GM23248 (cell line): Measurements from ENCODE around the gene FBXO11. TPM values are rescaled to one million over a fixed set of nuclear protein-coding genes. Genes with fewer than 3 reads are reported as not detected.
A peak's percentile ranks its signal among the peaks of the same experiment; 100 is the strongest.

Experiments
- DNase-seq: peaks from one replicate; pipeline ENCODE4 v3.0.0-alpha.2; 2015
- H2AFZ ChIP-seq: fragments of 200-600 bp; sonication (generic); 2 replicates; pipeline ENCODE4 v1.6.1; 2016; ENCODE audit warnings: antibody characterized with exemption
- H3F3A ChIP-seq: fragments of 200-600 bp; sonication (generic); 2 replicates; pipeline ENCODE4 v1.6.1; 2016; ENCODE audit warnings: mild to moderate bottlenecking, antibody characterized with exemption, mixed run types; ENCODE audit not compliant: insufficient read depth
- H3K27ac ChIP-seq: fragments of 200-600 bp; sonication (generic); 2 replicates; pipeline ENCODE4 v1.5.1; 2016; ENCODE audit warnings: mild to moderate bottlenecking
- H3K27me3 ChIP-seq: fragments of 200-600 bp; sonication (generic); replicated peaks from 2 replicates; pipeline ENCODE4 v1.6.1; 2016; ENCODE audit warnings: mild to moderate bottlenecking; ENCODE audit not compliant: insufficient read depth
- H3K36me3 ChIP-seq: fragments of 200-600 bp; sonication (generic); 2 replicates; pipeline ENCODE4 v1.6.1; 2016; ENCODE audit warnings: low read depth, mild to moderate bottlenecking
- H3K4me1 ChIP-seq: fragments of 200-600 bp; sonication (generic); 2 replicates; pipeline ENCODE4 v1.6.1; 2016; ENCODE audit warnings: mild to moderate bottlenecking; ENCODE audit not compliant: insufficient read depth
- H3K4me2 ChIP-seq: fragments of 200-600 bp; sonication (generic); one replicate; pipeline ENCODE4 v1.6.1; 2016; ENCODE audit warnings: mild to moderate bottlenecking; ENCODE audit not compliant: unreplicated experiment
- H3K4me3 ChIP-seq: fragments of 200-600 bp; sonication (generic); 2 replicates; pipeline ENCODE4 v1.5.1; 2016; ENCODE audit warnings: mild to moderate bottlenecking
- H3K79me2 ChIP-seq: fragments of 200-600 bp; sonication (generic); 2 replicates; pipeline ENCODE4 v1.6.1; 2016; ENCODE audit warnings: mild to moderate bottlenecking; ENCODE audit not compliant: insufficient read depth
- H3K9ac ChIP-seq: fragments of 200-600 bp; sonication (generic); 2 replicates; pipeline ENCODE4 v1.6.1; 2016; ENCODE audit warnings: mild to moderate bottlenecking
- H3K9me2 ChIP-seq: fragments of 200-600 bp; sonication (generic); 2 replicates; pipeline ENCODE4 v1.6.1; 2016; ENCODE audit warnings: mixed run types, mild to moderate bottlenecking, moderate library complexity; ENCODE audit not compliant: insufficient read depth
- H3K9me3 ChIP-seq: fragments of 200-600 bp; sonication (generic); one replicate; pipeline ENCODE4 v1.6.1; 2017; ENCODE audit warnings: low read depth
- H4K20me1 ChIP-seq: fragments of 200-600 bp; sonication (generic); 2 replicates; pipeline ENCODE4 v1.6.0; 2016; ENCODE audit not compliant: insufficient read depth
- EZH2 ChIP-seq: fragments of 200-600 bp; sonication (generic); IDR thresholded peaks from 2 replicates; pipeline ENCODE4 v1.6.1; 2018; ENCODE audit warnings: antibody characterized with exemption, mild to moderate bottlenecking; ENCODE audit not compliant: insufficient read depth, poor library complexity, severe bottlenecking
- EZH2phosphoT487 ChIP-seq: fragments of 200-600 bp; sonication (generic); IDR thresholded peaks from 2 replicates; pipeline ENCODE4 v1.6.1; 2018; ENCODE audit warnings: antibody characterized with exemption, moderate library complexity, mild to moderate bottlenecking, low read depth; ENCODE audit not compliant: insufficient read depth
- WGBS, 2 experiments: methylation state at CpG; one replicate each; pipeline ENCODE4 v1.1.6; 2015 to 2017; ENCODE audit warnings: low lambda C conversion rate in 2 of 2, low coverage in 1 of 2; ENCODE audit errors: missing lambda C conversion rate in 2 of 2; 5-methylcytosine and 5-hydroxymethylcytosine counted together
- in situ Hi-C: fragments of 300-500 bp; cut with MboI; formaldehyde crosslinking; loops from 2 replicates; pipeline ENCODE4 v1.15.0; 2020
- polyA plus RNA-seq: library from polyadenylated mRNA; unstranded; fragments of >200 nt; fragmentation: Nextera tagmentation; extraction: Ambion mirVana; gene quantifications from 2 replicates; pipeline ENCODE4 v1.2.1, GENCODE V29; 2016
- total RNA-seq: library from RNA; depleted of rRNA; stranded (reverse); fragments of >200 nt; shearing (Covaris generic); gene quantifications from 2 replicates; pipeline ENCODE4 v1.2.3, GENCODE V29; 2014

The FBXO11 gene
- total and polyA plus RNA-seq, 2 experiments from 2014 or later: 15.7 to 25.8 TPM

GRCh38 chr2:47896450-47896968 is 9.8 kb downstream of the FBXO11 start:
- WGBS, 2 experiments: 82 to 87% methylated on average over 5 of the region's 5 CpGs
- peaks cover 27% of the 10 kb centered on the region for H4K20me1 ChIP-seq
- H3K36me3 ChIP-seq: no peaks in the 10 kb centered on the region
- no peak overlapping the region for H3K27ac ChIP-seq
- no peak overlapping the region for H3K4me2 ChIP-seq
- no peak overlapping the region for H3K9ac ChIP-seq
- TF ChIP-seq EZH2phosphoT487: no peak
- TF ChIP-seq EZH2: no peak
- H3K4me3 ChIP-seq: no peak overlapping the region
- no peak overlapping the region for H2AFZ ChIP-seq
- H3K4me1 ChIP-seq: peaks cover 45% of the 10 kb centered on the region
- in situ Hi-C loops: no loop called here
- H3K9me2 ChIP-seq: no peaks in the 10 kb centered on the region
- peaks cover 100% of the 10 kb centered on the region for H3K79me2 ChIP-seq
- 0 out of 2 replicates have a peak, but pooled peaks cover 10% of the 10 kb centered on the region for H3F3A ChIP-seq
- no peaks in the 10 kb centered on the region for H3K9me3 ChIP-seq
- H3K27me3 ChIP-seq: no peaks in the 10 kb centered on the region
- no peak for DNase-seq

GRCh38 chr2:47893771-47894170 is 12.5 kb downstream of the FBXO11 start:
- WGBS, 2 experiments: 76 to 79% methylated on average over 1 of the region's 1 CpG

GRCh38 chr2:47892338-47892730 is 14.0 kb downstream of the FBXO11 start:
- H3K4me3 ChIP-seq: no peak overlapping the region
- H4K20me1 ChIP-seq: peaks cover 16% of the 10 kb centered on the region
- H3K9ac ChIP-seq: no peak overlapping the region
- no peaks in the 10 kb centered on the region for H3K27me3 ChIP-seq
- peaks cover 100% of the 10 kb centered on the region for H3K79me2 ChIP-seq
- H3K36me3 ChIP-seq: no peaks in the 10 kb centered on the region
- no peaks in the 10 kb centered on the region for H3F3A ChIP-seq
- TF ChIP-seq EZH2 (no peak), EZH2phosphoT487 (no peak)
- no peak for DNase-seq
- H2AFZ ChIP-seq: no peak overlapping the region
- H3K4me2 ChIP-seq: no peak overlapping the region
- WGBS, 2 experiments: 69 to 74% methylated on average over 2 of the region's 2 CpGs
- H3K4me1 ChIP-seq: peaks cover 40% of the 10 kb centered on the region
- H3K9me2 ChIP-seq: no peaks in the 10 kb centered on the region
- H3K9me3 ChIP-seq: no peaks in the 10 kb centered on the region
- no peak overlapping the region for H3K27ac ChIP-seq
- in situ Hi-C loops: no loop called here

More at GRCh38 chr2:47893771-47894170, 12.5 kb downstream of the FBXO11 start:
- Histone ChIP-seq H3K9me3 (no peaks in the 10 kb centered on the region), H3K79me2 (peaks cover 100% of the 10 kb centered on the region), H2AFZ (no peak overlapping the region), H3F3A (no peaks in the 10 kb centered on the region), H3K9ac (no peak overlapping the region), H3K4me2 (no peak overlapping the region), H3K27ac (no peak overlapping the region), H3K9me2 (no peaks in the 10 kb centered on the region), H4K20me1 (peaks cover 27% of the 10 kb centered on the region), H3K27me3 (no peaks in the 10 kb centered on the region), H3K36me3 (no peaks in the 10 kb centered on the region), H3K4me3 (no peak overlapping the region), H3K4me1 (peaks cover 42% of the 10 kb centered on the region)
- no peak for TF ChIP-seq EZH2
- TF ChIP-seq EZH2phosphoT487: no peak
- in situ Hi-C loops: no loop called here
- no peak for DNase-seq

GRCh38 chr2:47891369-47892337 is 14.6 kb downstream of the FBXO11 start:
- in situ Hi-C loops: no loop called here
- DNase-seq: peak; percentile 40
- H3K4me3 ChIP-seq: no peak overlapping the region
- WGBS, 2 experiments: 88 to 89% methylated on average over 2 of the region's 2 CpGs
- H3K27me3 ChIP-seq: no peaks in the 10 kb centered on the region
- TF ChIP-seq EZH2: no peak
- no peak for TF ChIP-seq EZH2phosphoT487
- peaks cover 12% of the 10 kb centered on the region for H4K20me1 ChIP-seq
- H3K4me2 ChIP-seq: no peak overlapping the region
- no peaks in the 10 kb centered on the region for H3K36me3 ChIP-seq
- H3K9me3 ChIP-seq: no peaks in the 10 kb centered on the region
- H3K27ac ChIP-seq: no peak overlapping the region
- peaks cover 100% of the 10 kb centered on the region for H3K79me2 ChIP-seq
- H3K9me2 ChIP-seq: no peaks in the 10 kb centered on the region
- no peak overlapping the region for H2AFZ ChIP-seq
- H3F3A ChIP-seq: no peaks in the 10 kb centered on the region
- H3K4me1 ChIP-seq: peaks cover 33% of the 10 kb centered on the region
- H3K9ac ChIP-seq: no peak overlapping the region
